Heart left ventricle (tissue), 13 donors: ENCODE data around the gene MDFIC2.

ENCODE experiments used
- POLR2A ChIP-seq, 2 donors: fragments of 450-650 bp; IDR thresholded peaks; one replicate each; pipeline ENCODE4 v1.6.1; 2017; ENCODE audit warnings: antibody characterized with exemption in 2 of 2, mild to moderate bottlenecking in 2 of 2, moderate library complexity in 2 of 2
- TF ChIP-seq, protein P1 (sequence below), 12 donors: fragments of 200-600 bp; sonication (generic) in 4 of 12; IDR thresholded peaks; one replicate each; pipeline versions ENCODE4 v1.5.0 to v1.8.0; 2018 to 2022; ENCODE audit warnings: antibody characterized with exemption in 12 of 12, mild to moderate bottlenecking in 5 of 12
- donor health status: ischemic (EF 13 %, LVEDD 7.1; RV severe dilation, severe dysfunction).
- donor health status: DM: no; HTN: yes; CAD: no.
- donor health status: DM: no; HTN: no; CAD: no.
- donor health status: ischemic (EF 25% LVEDD 6.9; RV normal size, moderate dysfunction).
- donor health status: ischemic (EF 25% LVEDD 5.7; RV mildly dilated, moderate dysfunction).
- donor health status: ischemic (EF 35%, LVEDD 5.7; RV mildly dilated, moderate dysfunction).
- donor health status: nonischemic (EF 11% LVEDD 7.7; RV severe dilation, severe dysfunction).
- donor health status: DM: yes; HTN: yes; CAD: no.
- donor health status: PGD.
- donor health status: ischemic (EF 29% LVEDD 5.4; RV normal size, mild dysfunction).
- donor health status: nonischemic (EF 23%, LVEDD 6.1; RV moderate dilation, normal function).

DNA sequence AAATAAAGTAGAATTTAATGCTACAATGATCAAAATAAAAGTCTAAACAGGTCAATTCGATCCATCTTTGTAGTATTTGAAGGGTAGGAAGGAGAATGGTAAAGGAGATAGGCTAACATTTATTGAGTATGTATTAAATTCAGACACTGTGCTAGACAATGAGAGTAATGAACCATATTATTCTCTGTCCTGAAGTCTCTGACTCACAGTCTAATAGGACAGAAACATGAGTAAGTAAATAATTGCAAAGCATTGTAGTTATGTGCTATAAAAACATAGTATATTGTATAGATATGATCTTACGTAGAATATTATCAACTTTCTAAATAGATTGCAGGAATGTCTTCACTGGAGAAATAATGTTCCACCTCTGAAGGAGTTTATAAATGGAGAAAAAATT lies 64.5 kb downstream of the MDFIC2 start:
- TF ChIP-seq, protein P1, sequence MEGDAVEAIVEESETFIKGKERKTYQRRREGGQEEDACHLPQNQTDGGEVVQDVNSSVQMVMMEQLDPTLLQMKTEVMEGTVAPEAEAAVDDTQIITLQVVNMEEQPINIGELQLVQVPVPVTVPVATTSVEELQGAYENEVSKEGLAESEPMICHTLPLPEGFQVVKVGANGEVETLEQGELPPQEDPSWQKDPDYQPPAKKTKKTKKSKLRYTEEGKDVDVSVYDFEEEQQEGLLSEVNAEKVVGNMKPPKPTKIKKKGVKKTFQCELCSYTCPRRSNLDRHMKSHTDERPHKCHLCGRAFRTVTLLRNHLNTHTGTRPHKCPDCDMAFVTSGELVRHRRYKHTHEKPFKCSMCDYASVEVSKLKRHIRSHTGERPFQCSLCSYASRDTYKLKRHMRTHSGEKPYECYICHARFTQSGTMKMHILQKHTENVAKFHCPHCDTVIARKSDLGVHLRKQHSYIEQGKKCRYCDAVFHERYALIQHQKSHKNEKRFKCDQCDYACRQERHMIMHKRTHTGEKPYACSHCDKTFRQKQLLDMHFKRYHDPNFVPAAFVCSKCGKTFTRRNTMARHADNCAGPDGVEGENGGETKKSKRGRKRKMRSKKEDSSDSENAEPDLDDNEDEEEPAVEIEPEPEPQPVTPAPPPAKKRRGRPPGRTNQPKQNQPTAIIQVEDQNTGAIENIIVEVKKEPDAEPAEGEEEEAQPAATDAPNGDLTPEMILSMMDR (IDR thresholded peaks at IDR 0.05): no peak
- TF ChIP-seq POLR2A (IDR thresholded peaks at IDR 0.05): no peak
